NK-92 (cell line): Measurements from ENCODE around the gene MDM4.
"Not testable (repeated sequence)": the region's sequence is repeated elsewhere in the genome, so short reads cannot be mapped to it uniquely, and the experiment has no call there.

ENCODE experiments used
- DNase-seq: peaks from one replicate; lab custom pipeline; 2025; ENCODE audit not compliant: unreplicated experiment; lab: John Stamatoyannopoulos, UW

The MDM4 gene

GRCh38 chr1:204513117-204513716, 3.0 kb upstream of the MDM4 start:
- no peak for DNase-seq

- DNase-seq: no peak
Measured at GRCh38 chr1:204514828-204515227, 1.4 kb upstream of the MDM4 start.

- DNase-seq: not testable (repeated sequence)
Measured at GRCh38 chr1:204517382-204517781, 1.2 kb downstream of the MDM4 start.

GRCh38 chr1:204520834-204521709, 4.9 kb downstream of the MDM4 start:
- DNase-seq: no peak

- DNase-seq: not testable (repeated sequence)
Measured at GRCh38 chr1:204521941-204522521, 5.8 kb downstream of the MDM4 start.

GRCh38 chr1:204523605-204524215, 7.5 kb downstream of the MDM4 start:
- DNase-seq: no peak

GRCh38 chr1:204524986-204525385, 8.8 kb downstream of the MDM4 start:
- DNase-seq: no peak

- no peak for DNase-seq
Measured at GRCh38 chr1:204528241-204528640, 12.0 kb downstream of the MDM4 start.

- no peak for DNase-seq
Measured at GRCh38 chr1:204528677-204529076, 12.5 kb downstream of the MDM4 start.

GRCh38 chr1:204529371-204529895, 13.2 kb downstream of the MDM4 start:
- DNase-seq: no peak

- DNase-seq: no peak
Measured at GRCh38 chr1:204530932-204531331, 14.7 kb downstream of the MDM4 start.

GRCh38 chr1:204532832-204533231, 16.6 kb downstream of the MDM4 start:
- DNase-seq: no peak

- DNase-seq: no peak
Measured at GRCh38 chr1:204541626-204542025, 25.4 kb downstream of the MDM4 start.

- no peak for DNase-seq
Measured at GRCh38 chr1:204544321-204544720, 28.1 kb downstream of the MDM4 start.

GRCh38 chr1:204545202-204545601, 29.0 kb downstream of the MDM4 start:
- no peak for DNase-seq

GRCh38 chr1:204545881-204546280, 29.7 kb downstream of the MDM4 start:
- DNase-seq: no peak

- no peak for DNase-seq
Measured at GRCh38 chr1:204548265-204548664, 32.1 kb downstream of the MDM4 start.

GRCh38 chr1:204549313-204549712, 33.1 kb downstream of the MDM4 start:
- DNase-seq: no peak

GRCh38 chr1:204550926-204551325, 34.7 kb downstream of the MDM4 start:
- DNase-seq: no peak

- no peak for DNase-seq
Measured at GRCh38 chr1:204556458-204557052, 40.3 kb downstream of the MDM4 start.

- no peak for DNase-seq
Measured at GRCh38 chr1:204558467-204558866, 42.3 kb downstream of the MDM4 start.
